Articular chondrocyte of knee joint (primary cell): ENCODE measurements around the gene PF4V1. TPM values are rescaled to one million over a fixed set of nuclear protein-coding genes. Genes with fewer than 3 reads are reported as not detected.

Experiments used
- total RNA-seq: library from RNA; depleted of rRNA; stranded (reverse); fragments of >200 nt; gene quantifications from 2 replicates; pipeline ENCODE4 v1.2.3, GENCODE V29; 2012

The PF4V1 gene, protein sequence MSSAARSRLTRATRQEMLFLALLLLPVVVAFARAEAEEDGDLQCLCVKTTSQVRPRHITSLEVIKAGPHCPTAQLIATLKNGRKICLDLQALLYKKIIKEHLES
- 0.54 TPM in 1 of 2 replicates, not detected in the other for total RNA-seq

DNA sequence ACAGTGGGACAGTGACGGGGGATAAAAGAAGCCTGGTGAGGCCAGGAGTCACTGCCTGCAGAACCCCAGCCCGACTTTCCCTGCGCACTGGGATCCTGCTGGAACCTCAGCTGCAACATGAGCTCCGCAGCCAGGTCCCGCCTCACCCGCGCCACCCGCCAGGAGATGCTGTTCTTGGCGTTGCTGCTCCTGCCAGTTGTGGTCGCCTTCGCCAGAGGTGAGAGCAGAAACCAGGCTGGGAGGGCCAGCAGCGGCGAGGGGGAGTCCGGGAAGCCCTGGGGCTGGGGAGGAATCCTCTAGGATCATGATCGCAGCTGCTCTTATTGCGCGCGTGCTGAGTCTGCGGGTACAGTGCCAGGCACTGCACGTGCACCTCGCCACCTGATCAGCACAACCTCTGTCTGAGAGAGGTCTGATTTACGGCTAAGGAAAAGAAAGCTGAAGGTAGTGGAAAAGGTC lies at the start of gene PF4V1:
TSS of gene PF4V1 (plus strand) at position 51 of the 459 bp plus-strand sequence. CDS start at position 118, 67 bp downstream.

DNA sequence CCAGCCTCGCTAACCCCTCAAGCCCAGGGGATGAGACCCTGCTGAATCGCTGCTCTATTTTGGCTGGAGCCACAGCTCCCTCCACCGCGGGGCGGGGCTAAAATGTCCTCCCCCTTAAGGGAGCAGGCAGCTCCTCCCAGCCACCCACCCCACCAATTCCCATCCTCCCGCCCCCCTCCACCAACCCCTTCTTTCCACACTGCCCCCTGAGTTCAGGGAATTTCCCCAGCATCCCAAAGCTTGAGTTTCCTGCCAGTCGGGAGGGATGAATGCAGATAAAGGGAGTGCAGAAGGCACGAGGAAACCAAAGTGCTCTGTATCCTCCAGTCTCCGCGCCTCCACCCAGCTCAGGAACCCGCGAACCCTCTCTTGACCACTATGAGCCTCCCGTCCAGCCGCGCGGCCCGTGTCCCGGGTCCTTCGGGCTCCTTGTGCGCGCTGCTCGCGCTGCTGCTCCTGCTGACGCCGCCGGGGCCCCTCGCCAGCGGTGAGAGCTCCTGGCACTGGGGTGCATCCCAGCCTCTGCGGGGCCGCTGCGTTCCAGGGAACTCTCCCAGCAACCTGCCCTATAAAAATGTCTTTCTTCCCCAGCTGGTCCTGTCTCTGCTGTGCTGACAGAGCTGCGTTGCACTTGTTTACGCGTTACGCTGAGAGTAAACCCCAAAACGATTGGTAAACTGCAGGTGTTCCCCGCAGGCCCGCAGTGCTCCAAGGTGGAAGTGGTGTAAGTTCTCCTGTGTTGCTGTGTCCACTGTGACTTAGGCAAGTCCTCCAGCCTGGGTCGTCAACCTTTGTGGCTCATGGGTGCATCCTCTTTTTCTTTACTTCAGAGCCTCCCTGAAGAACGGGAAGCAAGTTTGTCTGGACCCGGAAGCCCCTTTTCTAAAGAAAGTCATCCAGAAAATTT lies 16.5 kb upstream of the PF4V1 start, which contains the start of gene CXCL6:
TSS of gene CXCL6 (plus strand) at position 306 of the 907 bp plus-strand sequence. CDS start at position 379, 73 bp downstream.

DNA sequence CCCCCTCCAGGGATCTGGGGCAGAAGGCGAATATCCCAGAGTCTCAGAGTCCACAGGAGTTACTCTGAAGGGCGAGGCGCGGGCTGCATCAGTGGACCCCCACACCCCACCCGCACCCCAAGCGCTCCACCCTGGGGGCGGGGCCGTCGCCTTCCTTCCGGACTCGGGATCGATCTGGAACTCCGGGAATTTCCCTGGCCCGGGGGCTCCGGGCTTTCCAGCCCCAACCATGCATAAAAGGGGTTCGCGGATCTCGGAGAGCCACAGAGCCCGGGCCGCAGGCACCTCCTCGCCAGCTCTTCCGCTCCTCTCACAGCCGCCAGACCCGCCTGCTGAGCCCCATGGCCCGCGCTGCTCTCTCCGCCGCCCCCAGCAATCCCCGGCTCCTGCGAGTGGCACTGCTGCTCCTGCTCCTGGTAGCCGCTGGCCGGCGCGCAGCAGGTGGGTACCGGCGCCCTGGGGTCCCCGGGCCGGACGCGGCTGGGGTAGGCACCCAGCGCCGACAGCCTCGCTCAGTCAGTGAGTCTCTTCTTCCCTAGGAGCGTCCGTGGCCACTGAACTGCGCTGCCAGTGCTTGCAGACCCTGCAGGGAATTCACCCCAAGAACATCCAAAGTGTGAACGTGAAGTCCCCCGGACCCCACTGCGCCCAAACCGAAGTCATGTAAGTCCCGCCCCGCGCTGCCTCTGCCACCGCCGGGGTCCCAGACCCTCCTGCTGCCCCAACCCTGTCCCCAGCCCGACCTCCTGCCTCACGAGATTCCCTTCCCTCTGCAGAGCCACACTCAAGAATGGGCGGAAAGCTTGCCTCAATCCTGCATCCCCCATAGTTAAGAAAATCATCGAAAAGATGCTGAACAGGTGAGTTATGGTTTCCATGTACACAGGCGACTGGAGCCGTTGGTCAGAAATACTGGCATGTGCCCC lies 16.3 kb downstream of the PF4V1 start, which contains the start of gene CXCL1:
TSS of gene CXCL1 (plus strand) at position 264 of the 926 bp plus-strand sequence. CDS start at position 342, 78 bp downstream.

Other genes starting within 250 kb of the PF4V1 start
- not detected in 2 replicates for gene RASSF6, start 232.9 kb upstream of the PF4V1 start, total RNA-seq
- 2.7 and 4.0 TPM in 2 replicates for gene CXCL8, start 112.7 kb upstream of the PF4V1 start, total RNA-seq
- 11.2 and 37.6 TPM in 2 replicates for gene CXCL6, start 16.6 kb upstream of the PF4V1 start, total RNA-seq
- gene CXCL1, start 16.1 kb downstream of the PF4V1 start, total RNA-seq = 9.4 and 28.2 TPM in 2 replicates
- not detected in 2 replicates for gene PF4, start 128.7 kb downstream of the PF4V1 start, total RNA-seq
- not detected in 2 replicates for gene PPBP, start 134.9 kb downstream of the PF4V1 start, total RNA-seq
- 0.26 and 0.32 TPM in 2 replicates for gene CXCL5, start 145.4 kb downstream of the PF4V1 start, total RNA-seq
- 0.39 and 0.43 TPM in 2 replicates for gene CXCL3, start 185.4 kb downstream of the PF4V1 start, total RNA-seq
- 0.39 and 2.4 TPM in 2 replicates for gene CXCL2, start 245.9 kb downstream of the PF4V1 start, total RNA-seq